SHP77 (cell line): Measurements from ENCODE around the gene CELF1.

ENCODE experiments used
- DNase-seq, 2 experiments: peaks; one replicate each; lab custom pipeline; 2025; lab: John Stamatoyannopoulos, UW

CELF1 gene

GRCh38 chr11:47417712-47418111, 135.2 kb downstream of the CELF1 start:
- DNase-seq = no peak

GRCh38 chr11:47415949-47416472, 136.9 kb downstream of the CELF1 start:
- DNase-seq = no peak
